HG02840 (cell line): ENCODE data around the gene C17orf78.
"Not testable (repeated sequence)": the region's sequence is repeated elsewhere in the genome, so short reads cannot be mapped to it uniquely, and the experiment has no call there.

Experiments
- ATAC-seq: cut with Tn5 transposase; IDR thresholded peaks from one replicate; pipeline ENCODE4 v1.9.1; 2021; ENCODE audit warnings: mild to moderate bottlenecking, moderate library complexity, moderate number of reproducible peaks; ENCODE audit not compliant: unreplicated experiment, low FRiP score

The C17orf78 gene

GRCh38 chr17:37385474-37385990 is 9.7 kb downstream of the C17orf78 start:
- no peak for ATAC-seq

GRCh38 chr17:37386462-37386861 is 10.7 kb downstream of the C17orf78 start:
- no peak for ATAC-seq

- ATAC-seq = no peak
Observed at GRCh38 chr17:37388266-37388665, 12.5 kb downstream of the C17orf78 start.

- no peak for ATAC-seq
Observed at GRCh38 chr17:37389160-37389559, 13.4 kb downstream of the C17orf78 start.

- no peak for ATAC-seq
Observed at GRCh38 chr17:37391146-37391545, 15.4 kb downstream of the C17orf78 start.

GRCh38 chr17:37392024-37392590 is 16.3 kb downstream of the C17orf78 start:
- no peak for ATAC-seq

GRCh38 chr17:37393352-37393751 is 17.6 kb downstream of the C17orf78 start:
- ATAC-seq = no peak

- ATAC-seq = no peak
Observed at GRCh38 chr17:37399265-37399803, 23.5 kb downstream of the C17orf78 start.

GRCh38 chr17:37400505-37400904 is 24.7 kb downstream of the C17orf78 start:
- ATAC-seq = no peak

- ATAC-seq = not testable (repeated sequence)
Observed at GRCh38 chr17:37405522-37405921, 29.7 kb downstream of the C17orf78 start.

- ATAC-seq = peak; percentile 40
Observed at GRCh38 chr17:37405955-37406634, 30.3 kb downstream of the C17orf78 start.

GRCh38 chr17:37406635-37407461 is 31.1 kb downstream of the C17orf78 start, which contains the start of the genes ACACA and TADA2A:
Gene ACACA, minus strand, starts transcription at chr17:37406836. Its CDS starts 537 bp downstream, at chr17:37406299.
Gene TADA2A, plus strand, starts transcription at chr17:37406886. Its CDS starts 4,480 bp downstream, at chr17:37411366.
- ATAC-seq = peak; percentile 64

GRCh38 chr17:37408145-37408479 is 32.3 kb downstream of the C17orf78 start:
- ATAC-seq = not testable (repeated sequence)

- ATAC-seq = no peak
Observed at GRCh38 chr17:37410357-37410756, 34.6 kb downstream of the C17orf78 start.

- ATAC-seq = no peak
Observed at GRCh38 chr17:37413875-37414519, 38.2 kb downstream of the C17orf78 start.

GRCh38 chr17:37417852-37418251 is 42.1 kb downstream of the C17orf78 start:
- no peak for ATAC-seq

- no peak for ATAC-seq
Observed at GRCh38 chr17:37422971-37423625, 47.3 kb downstream of the C17orf78 start.

- no peak for ATAC-seq
Observed at GRCh38 chr17:37425268-37425667, 49.5 kb downstream of the C17orf78 start.

- ATAC-seq = no peak
Observed at GRCh38 chr17:37429039-37429438, 53.3 kb downstream of the C17orf78 start.

GRCh38 chr17:37429453-37429852 is 53.7 kb downstream of the C17orf78 start:
- ATAC-seq = no peak
